ENCODE data around the gene TTLL6.
"Not testable (repeated sequence)": the region's sequence is repeated elsewhere in the genome, so short reads cannot be mapped to it uniquely, and the experiment has no call there.

The TTLL6 gene

DNA sequence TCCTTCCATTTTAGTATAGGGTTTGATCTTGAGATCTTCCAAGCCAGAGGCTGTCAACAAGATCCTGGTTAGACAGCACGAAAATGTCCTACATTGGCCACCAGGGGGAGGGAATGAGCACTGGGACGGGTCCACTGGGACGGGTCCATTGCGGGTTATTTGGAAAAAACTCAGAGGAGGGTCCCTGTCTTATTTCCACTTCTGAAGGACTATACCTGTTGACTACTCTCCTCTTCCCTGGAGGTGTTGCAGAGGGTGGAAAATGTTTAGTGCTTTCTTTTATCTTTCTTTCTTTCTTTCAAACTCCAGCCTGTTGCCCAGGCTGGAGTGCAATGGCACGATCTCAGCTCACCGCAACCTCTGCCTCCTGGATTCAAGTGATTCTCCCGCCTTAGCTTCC, 2.5 kb downstream of the TTLL6 start:
- DNase-seq = peak; percentile 84

DNA sequence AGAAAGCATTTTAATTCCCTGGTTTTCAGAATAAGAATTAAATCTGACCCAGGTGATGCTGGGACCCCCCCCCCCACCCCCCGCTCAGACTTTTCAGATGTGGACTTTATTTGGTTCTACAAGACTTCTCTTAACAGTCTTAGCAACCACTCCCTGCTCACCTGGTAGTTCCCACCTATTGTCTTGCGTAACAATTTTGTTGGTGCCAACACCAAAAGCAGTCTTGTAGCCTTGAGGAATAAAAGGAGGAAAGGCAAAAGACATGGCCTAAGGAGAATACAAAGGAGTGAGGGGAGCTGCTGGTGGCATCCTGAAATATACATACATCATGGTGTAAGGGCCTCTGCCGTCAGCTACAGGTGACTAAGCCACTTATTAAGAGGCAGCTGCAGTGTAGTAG, 5.0 kb downstream of the TTLL6 start:
- no peak for DNase-seq

- no peak for DNase-seq
Measured at GRCh38 chr17:48809182-48809581, 7.8 kb downstream of the TTLL6 start.

DNA sequence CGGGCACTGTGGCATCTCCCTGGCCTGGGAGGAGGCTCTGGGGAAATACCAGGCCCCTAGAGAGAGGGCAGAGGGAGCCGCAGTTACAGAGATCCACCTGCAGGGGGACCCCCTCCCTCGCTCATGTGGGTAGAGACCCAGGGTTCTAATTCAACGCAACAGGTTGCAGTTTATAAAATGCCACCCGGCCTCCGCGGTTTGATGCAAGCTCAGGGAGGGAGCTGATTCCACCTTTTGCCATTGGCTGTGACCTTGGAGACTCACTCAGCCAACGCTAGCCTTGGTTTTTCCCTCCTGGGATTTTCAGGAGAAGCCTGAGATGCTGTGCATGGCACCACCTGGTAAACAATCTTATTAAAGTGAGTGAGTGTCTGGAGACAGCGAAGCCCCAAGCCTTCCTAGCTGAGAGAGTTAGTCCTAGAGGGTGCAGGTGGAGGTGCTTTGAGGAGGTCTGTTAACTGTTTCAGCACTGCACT, 12.1 kb downstream of the TTLL6 start:
- DNase-seq = peak; percentile 87

GRCh38 chr17:48800626-48801217, 16.3 kb downstream of the TTLL6 start:
- DNase-seq = no peak

- no peak for DNase-seq
Measured at GRCh38 chr17:48799069-48799723, 17.8 kb downstream of the TTLL6 start.

DNA sequence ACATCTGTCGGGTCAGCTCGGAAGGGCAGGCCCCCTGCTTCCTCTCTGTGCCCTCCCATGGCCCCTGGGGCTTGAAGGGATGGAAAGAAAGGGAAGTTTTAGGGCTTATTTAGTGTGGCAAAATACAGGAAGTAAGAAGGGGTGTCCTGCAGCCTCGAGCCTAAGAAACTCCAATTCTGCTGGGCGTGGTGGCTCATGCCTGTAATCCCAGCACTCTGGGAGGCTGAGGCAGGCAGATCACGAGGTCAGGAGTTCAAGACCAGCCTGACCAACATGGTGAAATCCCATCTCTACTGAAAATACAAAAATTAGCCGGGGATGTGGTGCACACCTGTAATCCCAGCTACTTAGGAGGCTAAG, 20.9 kb downstream of the TTLL6 start:
- DNase-seq = not testable (repeated sequence)

GRCh38 chr17:48795444-48796162, 21.4 kb downstream of the TTLL6 start:
- no peak for DNase-seq

DNA sequence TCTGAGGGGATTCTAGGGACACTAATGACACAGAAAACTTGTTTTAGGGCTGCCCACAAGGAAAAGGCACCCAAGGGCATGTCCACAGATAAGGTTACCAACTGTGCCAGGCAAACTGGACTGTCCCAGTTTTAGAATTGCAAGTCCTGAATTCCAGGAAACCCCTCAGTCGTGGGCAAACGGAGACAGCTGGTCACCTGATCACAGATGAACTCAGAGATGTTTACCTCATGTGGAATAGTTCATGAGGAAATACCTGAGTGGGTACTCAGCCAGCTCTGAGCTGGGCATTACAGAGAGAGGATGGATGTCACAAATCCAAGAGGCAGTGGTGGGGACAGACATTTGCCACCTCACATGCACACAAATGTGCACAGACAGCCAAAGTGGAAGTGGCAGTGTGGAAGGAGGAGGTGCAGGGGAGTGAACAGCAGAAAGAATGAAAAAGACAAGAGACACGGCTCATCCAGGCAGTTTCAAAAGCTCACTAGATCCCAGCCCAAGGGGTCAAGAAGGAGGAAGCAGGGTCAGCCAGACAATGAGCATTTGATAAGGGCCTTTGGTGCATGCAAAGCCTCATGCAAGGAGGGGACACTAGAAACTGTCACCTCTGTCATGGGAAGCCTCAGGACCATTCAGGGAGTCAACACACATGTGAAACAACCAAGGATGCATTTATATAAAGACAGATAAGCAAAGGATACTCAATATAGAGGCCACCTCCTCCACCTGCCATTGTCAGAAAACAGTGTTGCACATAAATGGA, 24.8 kb downstream of the TTLL6 start:
- DNase-seq = no peak

DNA sequence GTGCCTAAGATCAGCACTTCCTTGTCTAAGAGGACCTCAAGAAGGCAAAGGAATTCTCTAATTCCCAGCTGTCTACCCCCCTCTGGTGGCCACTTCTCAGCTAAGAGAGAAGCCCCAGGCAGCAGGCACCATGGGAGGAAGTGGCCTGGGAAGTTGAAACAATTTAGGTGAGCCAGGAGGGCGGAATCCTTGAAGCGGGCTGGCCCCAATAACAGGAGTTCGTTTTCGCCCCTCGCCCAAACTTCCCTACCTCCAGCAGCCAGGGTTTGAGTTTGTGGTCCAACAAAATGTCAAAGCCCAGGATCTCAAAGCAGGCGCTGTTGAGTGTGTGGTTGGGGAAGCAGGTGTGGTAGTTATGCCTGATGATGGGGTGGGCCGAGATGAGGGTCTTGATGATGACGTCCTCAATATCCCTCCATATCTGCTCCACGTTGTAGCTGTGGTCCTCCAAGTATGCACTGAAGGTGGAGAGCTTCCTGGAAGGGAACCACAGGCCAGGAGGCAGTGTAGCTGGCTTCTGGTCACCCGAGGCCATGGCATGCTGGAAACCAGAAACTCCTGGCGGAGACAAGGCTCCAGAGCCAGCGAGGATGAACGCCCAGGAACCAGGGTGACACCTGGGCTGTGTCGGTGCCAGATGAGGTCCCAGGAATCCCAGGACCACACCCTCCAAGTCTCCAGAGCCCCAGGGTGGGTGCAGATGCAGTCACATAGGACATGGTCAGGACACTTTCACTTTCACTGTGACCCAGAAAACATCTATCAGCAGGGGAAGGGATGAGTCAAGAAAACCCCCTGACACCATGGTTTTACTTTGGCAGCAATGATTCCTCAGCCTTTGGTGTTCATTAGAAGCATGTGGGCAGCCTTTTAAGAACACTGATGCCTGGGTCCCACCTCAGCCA, 25.6 kb downstream of the TTLL6 start:
- DNase-seq = peak; percentile 65

- DNase-seq = no peak
Measured at GRCh38 chr17:48790607-48791127, 26.4 kb downstream of the TTLL6 start.

- no peak for DNase-seq
Measured at GRCh38 chr17:48787828-48788227, 29.2 kb downstream of the TTLL6 start.

DNA sequence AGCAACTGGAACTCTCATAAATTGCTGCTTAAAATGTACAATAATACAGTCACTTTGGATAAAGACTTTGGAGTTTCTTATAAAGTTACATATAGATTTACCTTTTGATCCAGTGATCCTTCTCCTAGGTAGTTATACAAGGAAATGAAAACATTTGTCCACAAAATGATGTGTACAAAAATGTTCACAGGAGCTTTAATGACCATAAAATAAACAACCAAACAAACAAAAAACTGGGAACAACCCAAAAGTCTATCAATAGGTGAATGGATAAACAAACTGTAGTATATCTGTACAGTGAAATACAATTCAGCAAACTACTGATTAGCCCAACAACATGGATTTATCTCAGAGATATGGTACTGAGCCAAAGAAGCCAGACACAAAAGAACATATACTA, 37.6 kb downstream of the TTLL6 start:
- DNase-seq = no peak

DNA sequence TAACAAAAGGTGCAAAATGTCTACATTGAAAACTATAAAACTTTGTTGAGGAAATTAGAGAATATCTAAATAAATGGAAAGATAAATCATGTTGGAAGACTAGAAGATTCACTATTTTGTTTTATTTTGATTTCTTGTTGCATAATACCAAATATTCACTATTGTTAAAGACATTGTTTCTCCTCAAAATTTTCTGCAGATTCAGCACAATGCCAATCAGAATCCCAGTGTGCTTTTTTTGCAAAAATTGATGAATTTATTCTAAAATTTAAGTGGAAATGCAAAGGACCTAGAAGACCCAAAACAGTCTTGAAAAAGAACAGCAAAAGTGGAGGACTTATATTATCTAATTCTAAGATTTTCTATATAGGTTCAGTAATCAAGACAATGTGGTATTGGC, 40.4 kb downstream of the TTLL6 start:
- no peak for DNase-seq

GRCh38 chr17:48773245-48773644, 43.8 kb downstream of the TTLL6 start:
- DNase-seq = no peak

DNA sequence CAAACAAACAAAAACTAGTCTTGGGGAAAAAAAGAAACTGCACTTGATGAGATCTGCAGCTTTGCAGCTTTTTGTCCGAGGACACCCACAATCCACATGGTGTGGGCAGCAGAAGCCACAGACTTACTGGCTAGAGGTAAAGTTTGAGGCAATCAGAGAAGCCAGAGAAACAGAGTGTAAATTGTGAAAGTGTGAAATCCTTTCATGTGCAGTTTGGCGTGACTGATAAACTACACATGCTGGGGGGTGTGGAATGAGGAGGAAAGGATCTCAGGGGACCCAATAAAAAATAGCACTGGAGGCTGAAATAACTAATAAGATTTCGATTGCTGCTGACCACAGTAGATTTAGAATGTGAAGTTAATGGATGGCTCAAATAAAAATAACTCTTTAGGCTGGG, 46.1 kb downstream of the TTLL6 start:
- DNase-seq = no peak

DNA sequence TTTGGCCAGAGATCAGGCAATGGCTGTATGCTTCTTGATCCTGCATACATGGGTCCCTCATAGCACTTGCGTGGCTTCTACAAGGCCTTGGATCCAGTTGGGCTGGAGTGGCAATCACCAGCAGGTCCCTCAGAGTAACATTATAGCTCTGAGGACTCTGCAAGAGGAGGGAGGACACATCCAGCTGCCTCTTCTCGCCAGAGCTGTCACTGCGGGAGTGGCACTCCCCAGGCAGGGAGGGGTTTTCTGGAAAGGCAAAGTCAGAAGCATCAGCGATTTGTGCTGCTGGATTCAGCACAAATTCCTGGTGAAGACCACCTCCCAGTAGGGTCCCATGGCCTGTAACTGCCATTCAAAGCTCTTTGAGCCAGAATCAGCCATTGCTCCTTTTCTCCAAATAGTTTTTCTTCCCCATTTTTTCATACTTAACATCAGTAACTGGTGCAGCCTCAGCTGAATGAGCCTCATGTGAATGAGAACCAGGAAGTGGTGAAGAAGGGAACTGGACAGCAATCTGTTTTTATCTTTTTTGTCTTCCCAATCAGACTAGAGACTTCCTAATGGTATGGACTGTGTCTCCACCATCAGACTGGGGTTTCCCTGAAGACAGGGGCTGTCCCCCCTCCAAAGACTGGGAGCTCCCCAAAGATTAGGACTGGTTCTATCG, 47.9 kb downstream of the TTLL6 start:
- no peak for DNase-seq

DNA sequence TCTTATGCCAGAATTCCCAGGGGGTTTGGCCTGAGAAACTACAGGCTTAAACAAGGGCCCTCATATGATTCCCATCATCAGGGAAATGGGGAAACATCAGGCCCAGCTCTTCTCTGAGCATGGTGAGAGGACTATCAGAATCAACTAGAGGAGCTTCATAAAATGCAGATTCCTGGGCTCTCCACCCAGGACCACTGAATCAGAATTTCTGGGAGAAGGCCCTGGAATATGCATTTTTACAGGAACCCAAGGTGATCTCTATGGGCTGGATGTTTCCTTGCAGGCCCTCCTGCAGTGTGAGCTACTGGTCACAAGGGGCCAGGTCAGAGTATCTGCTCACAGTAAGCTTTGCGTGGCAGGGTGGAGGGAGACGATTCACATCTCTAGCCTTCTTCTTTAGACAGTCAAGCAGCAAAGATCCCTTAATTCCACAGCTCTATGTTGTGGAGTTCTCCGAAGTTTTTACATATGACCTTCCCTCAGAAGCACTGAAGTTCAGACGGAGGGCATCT, 49.7 kb downstream of the TTLL6 start:
- DNase-seq = no peak

DNA sequence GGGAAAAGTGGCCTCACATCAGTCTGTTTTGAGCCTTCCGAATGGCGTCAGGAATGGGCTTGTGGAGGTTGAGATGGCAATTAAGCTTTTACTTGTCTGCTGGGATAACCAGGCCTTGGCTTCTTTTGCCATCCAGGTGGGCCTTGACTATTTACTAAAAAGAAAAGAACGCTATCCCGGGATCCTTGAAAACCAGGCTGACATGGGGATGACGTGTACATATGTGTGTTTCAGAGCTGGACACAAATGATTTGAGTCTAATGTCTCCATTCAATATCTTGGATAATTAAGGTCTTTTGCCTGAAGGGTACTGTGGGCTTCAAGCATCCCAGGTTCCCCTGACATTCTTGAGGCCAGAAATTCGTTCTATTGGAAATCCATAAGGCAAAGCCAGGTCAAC, 55.9 kb downstream of the TTLL6 start:
- no peak for DNase-seq

GRCh38 chr17:48760411-48760810, 56.6 kb downstream of the TTLL6 start:
- no peak for DNase-seq

DNA sequence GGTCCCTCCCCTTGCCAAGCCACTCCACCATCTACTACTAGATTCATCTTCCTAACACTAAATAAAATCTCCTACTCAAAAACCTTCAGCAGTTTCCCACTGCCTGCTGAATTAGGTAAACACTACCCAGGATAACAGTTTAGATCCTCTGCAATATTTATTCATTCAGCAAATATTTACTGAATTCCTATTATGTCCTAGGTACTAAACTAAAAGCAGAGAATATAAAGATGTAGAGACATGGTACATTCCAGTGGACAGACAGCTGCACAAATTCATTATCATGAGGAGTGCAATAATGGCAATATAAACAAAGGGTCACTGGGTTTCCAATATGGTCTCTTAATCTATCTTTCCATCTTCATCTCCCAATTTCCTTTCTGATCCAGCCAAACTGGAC, 57.7 kb downstream of the TTLL6 start:
- DNase-seq = no peak
